SU-DHL-6 (cell line): ENCODE measurements around the gene PALLD.

Experiments
- EZH2phosphoT487 ChIP-seq: fragments of 200-600 bp; sonication (generic), shearing (Covaris generic); conservative IDR thresholded peaks from 2 replicates; pipeline ENCODE4 v1.6.1; 2018; ENCODE audit warnings: mild to moderate bottlenecking, antibody characterized with exemption, low read length, moderate library complexity, mixed read lengths
- TF ChIP-seq, protein P1 (sequence below): fragments of 200-600 bp; sonication (generic); IDR thresholded peaks from one replicate; pipeline ENCODE4 v1.5.1; 2017; ENCODE audit warnings: antibody characterized with exemption, mild to moderate bottlenecking, low read length, moderate library complexity; ENCODE audit not compliant: insufficient read depth, poor library complexity, severe bottlenecking

DNA sequence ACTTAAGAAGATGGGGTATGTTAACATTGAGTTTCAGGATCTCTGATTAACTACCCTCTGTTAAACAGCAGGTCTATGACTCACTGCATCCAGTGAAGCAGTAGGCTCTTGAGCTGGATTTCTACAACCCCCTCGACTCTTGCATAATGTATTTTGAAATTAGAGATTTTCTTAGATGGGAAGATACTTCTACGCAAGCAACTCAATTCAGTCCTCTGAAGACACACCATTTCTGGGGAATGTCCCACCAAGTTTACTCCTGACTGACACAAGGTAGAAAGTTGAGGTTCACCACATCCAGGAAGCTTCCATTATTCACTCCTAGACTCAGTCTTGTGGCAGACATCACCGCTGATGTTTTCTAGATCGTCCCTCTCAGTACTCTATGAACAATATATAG is 12.9 kb downstream of the PALLD start:
- TF ChIP-seq, protein P1, sequence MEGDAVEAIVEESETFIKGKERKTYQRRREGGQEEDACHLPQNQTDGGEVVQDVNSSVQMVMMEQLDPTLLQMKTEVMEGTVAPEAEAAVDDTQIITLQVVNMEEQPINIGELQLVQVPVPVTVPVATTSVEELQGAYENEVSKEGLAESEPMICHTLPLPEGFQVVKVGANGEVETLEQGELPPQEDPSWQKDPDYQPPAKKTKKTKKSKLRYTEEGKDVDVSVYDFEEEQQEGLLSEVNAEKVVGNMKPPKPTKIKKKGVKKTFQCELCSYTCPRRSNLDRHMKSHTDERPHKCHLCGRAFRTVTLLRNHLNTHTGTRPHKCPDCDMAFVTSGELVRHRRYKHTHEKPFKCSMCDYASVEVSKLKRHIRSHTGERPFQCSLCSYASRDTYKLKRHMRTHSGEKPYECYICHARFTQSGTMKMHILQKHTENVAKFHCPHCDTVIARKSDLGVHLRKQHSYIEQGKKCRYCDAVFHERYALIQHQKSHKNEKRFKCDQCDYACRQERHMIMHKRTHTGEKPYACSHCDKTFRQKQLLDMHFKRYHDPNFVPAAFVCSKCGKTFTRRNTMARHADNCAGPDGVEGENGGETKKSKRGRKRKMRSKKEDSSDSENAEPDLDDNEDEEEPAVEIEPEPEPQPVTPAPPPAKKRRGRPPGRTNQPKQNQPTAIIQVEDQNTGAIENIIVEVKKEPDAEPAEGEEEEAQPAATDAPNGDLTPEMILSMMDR, result no peak
- no peak for TF ChIP-seq EZH2phosphoT487
